ENCODE data around the gene PNLIPRP1.

Gene PNLIPRP1

GRCh38 chr10:116657863-116658551 is 67.2 kb downstream of the PNLIPRP1 start:
- H3K4me3 Mint-ChIP-seq = no peak overlapping the region
- no peaks in the 10 kb centered on the region for H3K4me1 Mint-ChIP-seq
- no peaks in the 10 kb centered on the region for H3K9me3 Mint-ChIP-seq
- no peak for DNase-seq (ENCODE audit: low spot score in 2 of 2)
- no peak for ATAC-seq (ENCODE audit: low read depth)
- H3K27me3 Mint-ChIP-seq = no peaks in the 10 kb centered on the region
- H3K27ac Mint-ChIP-seq = no peak overlapping the region
- no peaks in the 10 kb centered on the region for H3K36me3 Mint-ChIP-seq
